GM18511 (cell line): ENCODE results near the gene DNM2.
"Not testable (repeated sequence)": the region's sequence is repeated elsewhere in the genome, so short reads cannot be mapped to it uniquely, and the experiment has no call there.

Experiments used
- ATAC-seq: cut with Tn5 transposase; IDR thresholded peaks from one replicate; pipeline ENCODE4 v1.9.1; 2021; ENCODE audit warnings: mild to moderate bottlenecking, moderate library complexity; ENCODE audit not compliant: unreplicated experiment

DNM2 gene

GRCh38 chr19:10724573-10725071, 6.7 kb downstream of the DNM2 start:
- no peak for ATAC-seq

- ATAC-seq, result no peak
Measured at GRCh38 chr19:10725415-10725814, 7.5 kb downstream of the DNM2 start.

- ATAC-seq, result no peak
Measured at GRCh38 chr19:10726268-10726667, 8.4 kb downstream of the DNM2 start.

- no peak for ATAC-seq
Measured at GRCh38 chr19:10727685-10728201, 9.9 kb downstream of the DNM2 start.

GRCh38 chr19:10729411-10729810, 11.5 kb downstream of the DNM2 start:
- no peak for ATAC-seq

- no peak for ATAC-seq
Measured at GRCh38 chr19:10730932-10731331, 13.1 kb downstream of the DNM2 start.

- ATAC-seq, result no peak
Measured at GRCh38 chr19:10735741-10736140, 17.9 kb downstream of the DNM2 start.

GRCh38 chr19:10736189-10736588, 18.3 kb downstream of the DNM2 start:
- no peak for ATAC-seq

GRCh38 chr19:10736916-10737551, 19.2 kb downstream of the DNM2 start:
- no peak for ATAC-seq

- ATAC-seq, result no peak
Measured at GRCh38 chr19:10737722-10738121, 19.8 kb downstream of the DNM2 start.

GRCh38 chr19:10740798-10741197, 22.9 kb downstream of the DNM2 start:
- ATAC-seq, result no peak

- no peak for ATAC-seq
Measured at GRCh38 chr19:10742476-10742875, 24.6 kb downstream of the DNM2 start.

GRCh38 chr19:10744253-10744798, 26.4 kb downstream of the DNM2 start:
- no peak for ATAC-seq

GRCh38 chr19:10744801-10745293, 27.0 kb downstream of the DNM2 start:
- ATAC-seq, result no peak

GRCh38 chr19:10746437-10746836, 28.6 kb downstream of the DNM2 start:
- not testable (repeated sequence) for ATAC-seq

- no peak for ATAC-seq
Measured at GRCh38 chr19:10747271-10747670, 29.4 kb downstream of the DNM2 start.

- ATAC-seq, result no peak
Measured at GRCh38 chr19:10747674-10748073, 29.8 kb downstream of the DNM2 start.

GRCh38 chr19:10748195-10748926, 30.5 kb downstream of the DNM2 start:
- no peak for ATAC-seq

- no peak for ATAC-seq
Measured at GRCh38 chr19:10748927-10749434, 31.1 kb downstream of the DNM2 start.

- ATAC-seq, result no peak
Measured at GRCh38 chr19:10749435-10750384, 31.8 kb downstream of the DNM2 start.
